ENCODE results near the gene GRID2.

DNA sequence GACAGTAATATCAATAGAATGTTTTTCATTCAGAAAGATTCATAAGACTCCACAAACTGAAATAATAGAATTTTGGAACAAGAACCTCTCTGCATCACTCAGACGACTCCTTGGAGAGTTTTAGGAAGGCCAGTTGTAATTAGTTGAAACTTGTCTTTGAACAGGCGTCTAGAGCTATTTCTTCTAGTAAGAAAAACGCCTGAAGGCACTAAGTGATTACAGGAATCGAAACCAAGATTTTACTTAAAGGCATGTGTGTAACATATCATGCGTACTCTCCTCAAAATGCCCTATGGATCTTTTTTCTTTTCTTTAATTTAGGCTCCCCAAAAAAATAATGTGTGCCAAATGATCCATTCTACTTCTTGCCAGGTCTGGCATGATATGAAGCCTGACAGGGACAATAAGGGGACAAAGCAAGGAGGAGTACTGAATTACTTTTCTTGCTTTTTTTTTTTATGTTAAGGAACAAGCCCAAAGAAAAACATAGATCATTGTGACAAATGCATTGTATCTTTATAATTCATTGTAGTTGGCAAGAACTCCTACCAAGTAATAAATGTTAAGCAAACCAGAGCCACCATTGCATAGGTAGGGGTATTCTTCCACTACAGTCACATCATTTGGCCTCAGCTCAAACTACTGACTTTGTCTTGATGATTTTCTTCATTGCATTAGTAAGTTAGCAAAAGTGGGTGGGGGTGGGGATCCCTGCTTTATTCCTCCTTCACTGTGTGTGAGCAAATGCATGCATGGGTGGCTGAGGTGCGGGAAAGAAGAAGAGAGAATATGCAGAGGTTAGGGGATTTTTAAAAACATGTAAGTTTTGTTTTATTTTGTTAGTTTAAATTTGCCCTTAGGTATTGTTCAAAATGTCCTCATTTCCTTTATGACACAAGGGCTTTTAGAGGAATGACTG lies 1444.9 kb downstream of the GRID2 start:
- TF ChIP-seq, protein P1, sequence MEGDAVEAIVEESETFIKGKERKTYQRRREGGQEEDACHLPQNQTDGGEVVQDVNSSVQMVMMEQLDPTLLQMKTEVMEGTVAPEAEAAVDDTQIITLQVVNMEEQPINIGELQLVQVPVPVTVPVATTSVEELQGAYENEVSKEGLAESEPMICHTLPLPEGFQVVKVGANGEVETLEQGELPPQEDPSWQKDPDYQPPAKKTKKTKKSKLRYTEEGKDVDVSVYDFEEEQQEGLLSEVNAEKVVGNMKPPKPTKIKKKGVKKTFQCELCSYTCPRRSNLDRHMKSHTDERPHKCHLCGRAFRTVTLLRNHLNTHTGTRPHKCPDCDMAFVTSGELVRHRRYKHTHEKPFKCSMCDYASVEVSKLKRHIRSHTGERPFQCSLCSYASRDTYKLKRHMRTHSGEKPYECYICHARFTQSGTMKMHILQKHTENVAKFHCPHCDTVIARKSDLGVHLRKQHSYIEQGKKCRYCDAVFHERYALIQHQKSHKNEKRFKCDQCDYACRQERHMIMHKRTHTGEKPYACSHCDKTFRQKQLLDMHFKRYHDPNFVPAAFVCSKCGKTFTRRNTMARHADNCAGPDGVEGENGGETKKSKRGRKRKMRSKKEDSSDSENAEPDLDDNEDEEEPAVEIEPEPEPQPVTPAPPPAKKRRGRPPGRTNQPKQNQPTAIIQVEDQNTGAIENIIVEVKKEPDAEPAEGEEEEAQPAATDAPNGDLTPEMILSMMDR (IDR thresholded peaks at IDR 0.05) = no peak
- no peak for TF ChIP-seq EP300 (IDR thresholded peaks at IDR 0.05; ENCODE audit: low read depth)

Data from transverse colon (tissue), 3 donors.